PC-3 (cell line): ENCODE results near the gene MPDZ. TPM values are rescaled to one million over a fixed set of nuclear protein-coding genes. Genes with fewer than 3 reads are reported as not detected.

Source experiments
- ATAC-seq: fragments of 200-7000 bp; cut with Tn5 transposase; 2 replicates; pipeline ENCODE4 v1.9.1; 2020; ENCODE audit warnings: mild to moderate bottlenecking, moderate library complexity
- BruUV-seq: library from RNA; stranded (reverse); fragments of 400-500 nt; replicated peaks from 2 replicates; lab custom pipeline; 2021; lab: Mats Ljungman, UMichigan
- CTCF ChIA-PET: fragments of 300-600 bp; sonication (Branson Sonifier 250); formaldehyde crosslinking; loops from one replicate; lab custom pipeline; 2022; ENCODE audit warnings: antibody characterized with exemption; lab: Charles Lee
- POLR2A ChIA-PET: fragments of 300-600 bp; sonication (Branson Sonifier 250); formaldehyde crosslinking; loops from one replicate; lab custom pipeline; 2022; ENCODE audit warnings: antibody characterized with exemption; ENCODE audit not compliant: unreplicated experiment; lab: Charles Lee
- DNase-seq: peaks from one replicate; pipeline ENCODE4 v3.0.0-alpha.2; 2015
- H2AFZ ChIP-seq: fragments of 300-600 bp; sonication (generic); 2 replicates; pipeline ENCODE4 v1.6.0; 2016; ENCODE audit warnings: antibody characterized with exemption, low read length
- H3F3A ChIP-seq: fragments of 300-600 bp; sonication (generic); one replicate; pipeline ENCODE4 v1.6.0; 2017; ENCODE audit warnings: antibody characterized with exemption, low read length, control low read depth, mild to moderate bottlenecking; ENCODE audit not compliant: unreplicated experiment
- H3K27ac ChIP-seq: fragments of 300-600 bp; sonication (generic); 2 replicates; pipeline ENCODE4 v1.5.1; 2016; ENCODE audit warnings: mild to moderate bottlenecking, low read length
- H3K27me3 ChIP-seq: fragments of 300-600 bp; sonication (generic); 2 replicates; pipeline ENCODE4 v1.6.1; 2016; ENCODE audit warnings: low read length, mixed read lengths
- H3K36me3 ChIP-seq: fragments of 300-600 bp; sonication (generic); 2 replicates; pipeline ENCODE4 v1.6.1; 2016; ENCODE audit warnings: low read depth, mixed run types, low read length, mixed read lengths
- H3K4me1 ChIP-seq: fragments of 300-600 bp; sonication (generic); 2 replicates; pipeline ENCODE4 v1.5.1; 2016; ENCODE audit warnings: low read length; ENCODE audit not compliant: insufficient read depth
- H3K4me2 ChIP-seq: fragments of 300-600 bp; sonication (generic); 2 replicates; pipeline ENCODE4 v1.6.0; 2016; ENCODE audit warnings: low read length
- H3K4me3 ChIP-seq: fragments of 300-600 bp; sonication (generic); 2 replicates; pipeline ENCODE4 v1.5.1; 2016; ENCODE audit warnings: mild to moderate bottlenecking, low read length, mixed read lengths
- H3K79me2 ChIP-seq: fragments of 300-600 bp; sonication (generic); 2 replicates; pipeline ENCODE4 v1.6.1; 2017; ENCODE audit warnings: low read length, mixed read lengths
- H3K9ac ChIP-seq: fragments of 300-600 bp; sonication (generic); 2 replicates; pipeline ENCODE4 v1.6.0; 2016; ENCODE audit warnings: mild to moderate bottlenecking, low read length
- H3K9me2 ChIP-seq: fragments of 300-600 bp; sonication (generic); replicated peaks from 2 replicates; pipeline ENCODE4 v1.6.1; 2016; ENCODE audit warnings: mixed run types, low read length, mixed read lengths
- H3K9me3 ChIP-seq: fragments of 300-600 bp; sonication (generic); 2 replicates; pipeline ENCODE4 v1.6.1; 2016; ENCODE audit warnings: low read length, mixed read lengths
- H4K20me1 ChIP-seq: fragments of 300-600 bp; sonication (generic); 2 replicates; pipeline ENCODE4 v1.6.1; 2016; ENCODE audit warnings: low read length, mixed read lengths
- CTCF ChIP-seq: fragments of 300-600 bp; sonication (generic); conservative IDR thresholded peaks from 2 replicates; pipeline ENCODE4 v1.5.1; 2017; ENCODE audit warnings: antibody characterized with exemption, low read depth, mild to moderate bottlenecking, low read length
- EZH2 ChIP-seq: fragments of 300-600 bp; sonication (generic); IDR thresholded peaks from one replicate; pipeline ENCODE4 v1.6.1; 2017; ENCODE audit warnings: antibody characterized with exemption, mild to moderate bottlenecking, low read length; ENCODE audit not compliant: unreplicated experiment
- EZH2phosphoT487 ChIP-seq: fragments of 300-600 bp; sonication (generic); IDR thresholded peaks from 2 replicates; pipeline ENCODE4 v1.6.1; 2018; ENCODE audit warnings: mild to moderate bottlenecking, antibody characterized with exemption, low read length, borderline replicate concordance
- intact Hi-C: fragments of 100-400 bp; cut with micrococcal nuclease; formaldehyde crosslinking; loops from 2 replicates; pipeline ENCODE4 v1.9.0; 2023
- total RNA-seq: library from RNA; depleted of rRNA; stranded (reverse); fragments of >200 nt; gene quantifications from 2 replicates; pipeline ENCODE4 v1.2.3, GENCODE V29; 2014

MPDZ gene
- total RNA-seq, 1 experiment from 2014 or later: 6.1 TPM

DNA sequence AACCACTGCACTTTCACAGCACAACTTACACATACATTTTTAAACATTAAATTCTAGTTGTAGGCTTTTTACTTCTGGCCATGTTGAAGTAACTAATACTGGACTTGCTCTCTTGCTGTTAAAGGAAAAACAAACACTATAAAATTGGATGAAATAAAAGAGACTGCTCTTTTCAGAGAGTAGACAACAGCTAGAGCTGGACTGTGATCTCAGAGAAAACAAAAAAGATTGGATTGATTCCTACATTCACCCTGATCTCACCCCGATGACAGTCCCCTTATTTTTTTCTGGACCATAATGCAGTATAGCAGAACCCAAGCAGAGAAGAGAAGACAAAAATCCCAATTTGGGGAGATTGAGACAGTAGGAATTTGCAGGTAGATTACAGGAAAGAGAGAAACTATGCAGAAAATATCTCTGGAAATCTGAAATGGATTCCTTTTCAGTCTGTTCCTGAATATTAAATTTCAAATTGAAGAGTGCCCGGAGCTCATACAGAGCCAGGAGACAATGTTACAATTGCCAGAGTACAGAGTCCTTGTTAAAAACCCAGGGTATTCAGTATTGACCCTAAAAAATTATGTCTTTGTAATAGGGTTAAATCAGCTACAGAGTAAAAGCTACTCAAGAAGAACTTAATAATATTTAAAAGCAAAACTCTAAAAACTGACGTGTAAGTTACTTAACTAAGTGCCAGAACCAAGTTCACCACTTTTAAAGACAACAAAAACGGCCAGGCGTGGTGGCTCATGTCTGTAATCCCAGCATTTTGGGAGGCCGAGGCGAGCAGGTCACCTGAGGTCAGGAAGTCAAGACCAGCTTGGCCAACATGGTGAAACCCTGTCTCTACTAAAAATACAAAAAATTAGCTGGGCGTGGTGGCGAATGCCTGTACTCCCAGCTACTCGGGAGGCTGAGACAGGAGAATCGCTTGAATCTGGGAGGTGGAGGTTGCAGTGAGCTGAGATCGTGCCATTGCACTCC is 208.6 kb downstream of the MPDZ start:
- Histone ChIP-seq H3K9ac (no peak overlapping the region), H3K4me1 (no peaks in the 10 kb centered on the region), H3K79me2 (no peaks in the 10 kb centered on the region), H2AFZ (peak overlapping the region; percentile 42), H3K4me2 (peak overlapping the region; percentile 16), H3F3A (no peaks in the 10 kb centered on the region), H4K20me1 (no peaks in the 10 kb centered on the region), H3K9me2 (no peaks in the 10 kb centered on the region), H3K9me3 (no peaks in the 10 kb centered on the region), H3K27me3 (no peaks in the 10 kb centered on the region), H3K36me3 (no peaks in the 10 kb centered on the region), H3K27ac (no peak overlapping the region), H3K4me3 (no peak overlapping the region)
- ChIA-PET POLR2A (no interaction called here), CTCF (no interaction called here)
- ATAC-seq (peak; percentile 48; the same call in 1 of the 2 replicates), DNase-seq (no peak)
- intact Hi-C loops: no loop called here
- TF ChIP-seq EZH2 (no peak), CTCF (no peak), EZH2phosphoT487 (no peak)
- BruUV-seq: no TSS peak

DNA sequence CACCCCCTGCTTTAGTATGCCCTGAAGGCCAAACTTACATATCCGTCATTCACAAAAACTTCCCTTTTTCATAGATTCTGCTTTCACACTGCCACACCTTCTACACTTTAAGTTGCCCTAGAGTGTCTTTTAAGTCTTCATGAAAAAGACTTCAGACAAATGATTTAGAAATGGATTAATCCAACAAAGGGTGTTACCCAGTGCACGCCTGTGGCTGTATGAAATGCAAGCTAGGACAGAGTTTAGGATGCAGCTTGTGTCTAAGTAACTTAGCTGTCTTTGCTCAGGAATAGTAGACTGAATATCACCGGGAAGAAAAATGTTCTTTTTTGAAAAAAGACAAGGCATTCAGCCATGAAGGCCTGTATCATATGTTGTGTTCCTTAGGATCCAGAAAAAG is 210.0 kb downstream of the MPDZ start:
- H3K79me2 ChIP-seq: no peaks in the 10 kb centered on the region
- CTCF ChIA-PET: no interaction called here
- ATAC-seq: no peak
- H3K4me1 ChIP-seq: no peaks in the 10 kb centered on the region
- no peak overlapping the region for H3K9ac ChIP-seq
- no peak overlapping the region for H3K4me3 ChIP-seq
- no peaks in the 10 kb centered on the region for H3K9me2 ChIP-seq
- H3K27ac ChIP-seq: no peak overlapping the region
- no TSS peak for BruUV-seq
- TF ChIP-seq CTCF: no peak
- no peak for TF ChIP-seq EZH2phosphoT487
- TF ChIP-seq EZH2: no peak
- no peaks in the 10 kb centered on the region for H3F3A ChIP-seq
- no peak overlapping the region for H2AFZ ChIP-seq
- no peak for DNase-seq
- POLR2A ChIA-PET: no interaction called here
- H3K4me2 ChIP-seq: no peak overlapping the region
- H3K9me3 ChIP-seq: no peaks in the 10 kb centered on the region
- intact Hi-C loops: no loop called here
- no peaks in the 10 kb centered on the region for H3K36me3 ChIP-seq
- H3K27me3 ChIP-seq: no peaks in the 10 kb centered on the region
- no peaks in the 10 kb centered on the region for H4K20me1 ChIP-seq

DNA sequence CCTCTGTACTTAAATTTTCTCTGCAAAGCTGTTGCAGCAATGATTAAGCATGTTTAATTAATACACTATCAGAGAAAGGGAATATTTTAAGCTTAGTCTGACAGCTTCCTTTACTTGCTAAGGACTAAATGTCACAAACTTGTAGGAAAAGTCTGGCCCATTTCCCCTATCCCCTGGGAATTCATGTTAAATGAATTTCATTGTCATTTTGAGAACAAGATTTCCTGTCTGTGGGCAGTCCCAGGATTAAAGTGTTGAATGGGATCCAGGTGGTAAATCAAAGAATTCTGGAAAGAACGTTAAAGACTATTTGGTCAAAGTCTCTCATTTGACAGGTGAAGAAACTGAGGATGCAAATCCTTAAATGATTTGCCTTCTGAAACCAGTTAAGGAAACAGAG is 214.8 kb downstream of the MPDZ start:
- POLR2A ChIA-PET: no interaction called here
- TF ChIP-seq CTCF (no peak), EZH2 (no peak), EZH2phosphoT487 (no peak)
- Histone ChIP-seq H3K27me3 (no peaks in the 10 kb centered on the region), H3K4me2 (no peak overlapping the region), H3K9me3 (no peaks in the 10 kb centered on the region), H3K9me2 (no peaks in the 10 kb centered on the region), H3F3A (no peaks in the 10 kb centered on the region), H3K4me1 (no peaks in the 10 kb centered on the region), H3K9ac (no peak overlapping the region), H3K36me3 (no peaks in the 10 kb centered on the region), H3K79me2 (no peaks in the 10 kb centered on the region), H3K4me3 (no peak overlapping the region), H2AFZ (no peak overlapping the region), H3K27ac (no peak overlapping the region), H4K20me1 (no peaks in the 10 kb centered on the region)
- ATAC-seq (no peak), DNase-seq (no peak)
- BruUV-seq: no TSS peak
- intact Hi-C loops: no loop called here
- CTCF ChIA-PET: no interaction called here
